Measurements from ENCODE around the gene REV3L. TPM values are rescaled to one million over a fixed set of nuclear protein-coding genes. Genes with fewer than 3 reads are reported as not detected.

REV3L gene
- total and polyA plus RNA-seq, 2 of the 13 experiments (the other 11 are each of a cell fraction or from before 2014, with no cell fraction given) = 12.8 to 31.3 TPM

GRCh38 chr6:111423055-111423633 lies 59.9 kb downstream of the REV3L start:
- ChIA-PET POLR2A (no interaction called here), CTCF (ENCODE audit: low intra/inter-chr PET ratio, low total read pairs) (no interaction called here)
- Histone ChIP-seq H2AFZ (ENCODE audit: low read length) (no peak overlapping the region), H3K4me1 (ENCODE audit: insufficient read depth, low read length) (peaks cover 46% of the 10 kb centered on the region), H3K9me3 (ENCODE audit: low read length) (no peaks in the 10 kb centered on the region), H3K27ac (ENCODE audit: extremely low read length, insufficient read depth, low read length) (no peak overlapping the region), H3K4me2 (ENCODE audit: low read depth, low read length) (no peak overlapping the region), H3K79me2 (ENCODE audit: insufficient read depth, low read length) (peaks cover 84% of the 10 kb centered on the region), H3K27me3 (ENCODE audit: control insufficient read depth in 1 of 2, insufficient read depth in 2 of 2, low read length in 2 of 2) (no peaks in the 10 kb centered on the region), H3K36me3 (replicated peaks in 1 of 2; ENCODE audit: control insufficient read depth in 1 of 2, insufficient read depth in 2 of 2, low read length in 2 of 2) (peaks cover 0 to 1% of the 10 kb centered on the region in 2 experiments; a peak in 1 of 5 replicates), H4K20me1 (ENCODE audit: insufficient read depth, low read length) (no peaks in the 10 kb centered on the region), H3K9ac (ENCODE audit: insufficient read depth, low read depth, low read length) (no peak overlapping the region), H3K4me3 (replicated peaks in 1 of 3; ENCODE audit: insufficient read depth in 1 of 3, low read depth in 2 of 3, low read length in 3 of 3) (no peak overlapping the region)
- intact Hi-C loops (cut with micrococcal nuclease; ENCODE audit: unreplicated experiment) (loop anchor here (5.0 kb wide), 1 partner anchor 39 kb away; no protein-coding TSS in a partner anchor), in situ Hi-C loops (cut with HindIII; ENCODE audit: extremely low pct_ligation_motif_present, low pct_unique_long_range_greater_than_20kb) (no loop called here)
- DNase-seq (ENCODE audit: low spot score) (no peak), FAIRE-seq (no peak), ATAC-seq (no peak)
- 57% methylated on average over 2 of the region's 2 CpGs for WGBS (ENCODE audit: low lambda C conversion rate)
- TF ChIP-seq U2AF1 (optimal IDR thresholded peaks at IDR 0.05; ENCODE audit: low read depth, low read length) (no peak), TFE3 (CRISPR knock-in tag; IDR thresholded peaks at IDR 0.05) (no peak), ATF7-NPFF (CRISPR knock-in tag; IDR thresholded peaks at IDR 0.05; ENCODE audit: low read depth) (no peak), ARNT2 (CRISPR knock-in tag; IDR thresholded peaks at IDR 0.05; ENCODE audit: low read depth) (no peak), BORCS8-MEF2B (CRISPR knock-in tag; IDR thresholded peaks at IDR 0.05) (no peak), ARNT (IDR thresholded peaks at IDR 0.05) (no peak), ZBTB38 (CRISPR knock-in tag; IDR thresholded peaks at IDR 0.05) (no peak), SYNCRIP (IDR thresholded peaks at IDR 0.05; ENCODE audit: insufficient read depth, low read depth, low read length) (no peak), FOXK1 (CRISPR knock-in tag; IDR thresholded peaks at IDR 0.05; ENCODE audit: borderline replicate concordance, low read depth) (no peak), ZNF589 (CRISPR knock-in tag; conservative IDR thresholded peaks at IDR 0.05) (no peak), TMF1 (CRISPR knock-in tag; IDR thresholded peaks at IDR 0.05; ENCODE audit: low read depth) (no peak), ZNF333 (CRISPR knock-in tag; IDR thresholded peaks at IDR 0.05; ENCODE audit: borderline replicate concordance) (no peak), BCLAF1 (IDR thresholded peaks at IDR 0.05) (no peak), CTCF (CRISPR knock-in tag; IDR thresholded peaks at IDR 0.05) (no peak), ZNF207 (IDR thresholded peaks at IDR 0.05; ENCODE audit: borderline replicate concordance) (no peak)
- BruUV-seq (replicated peaks) = no TSS peak

Data from HepG2 (cell line).